HEK293 (cell line): Measurements from ENCODE around the gene SFXN4.

Source experiments
- CTCF ChIA-PET: fragments of 350-600 bp; formaldehyde crosslinking; extraction: SDS; loops from one replicate; lab custom pipeline; 2021; ENCODE audit warnings: antibody characterized with exemption; lab: Yijun Ruan, JAX
- POLR2A ChIA-PET: fragments of 300-600 bp; formaldehyde crosslinking; extraction: SDS; loops from one replicate; lab custom pipeline; 2020; ENCODE audit warnings: antibody characterized with exemption, inconsistent platforms; lab: Yijun Ruan, JAX
- H3K27ac ChIP-seq: fragments of 200-500 bp; sonication (Bioruptor generic); 2 replicates; pipeline ENCODE4 v1.5.1; 2014; ENCODE audit warnings: low read depth, low read length, control low read depth, inconsistent platforms; ENCODE audit errors: extremely low read depth
- H3K36me3 ChIP-seq, 2 experiments: fragments of 200-500 bp in 1 of 2; sonication (Bioruptor generic) in 1 of 2; 1 replicate in 1 of 2; 2 replicates in 1 of 2; pipeline ENCODE4 v1.5.1; 2014 to 2017; ENCODE audit warnings: inconsistent platforms in 2 of 2, low read length in 2 of 2; ENCODE audit not compliant: control insufficient read depth in 2 of 2, insufficient read depth in 1 of 2
- H3K4me1 ChIP-seq: fragments of 200-500 bp; sonication (Bioruptor generic); 2 replicates; pipeline ENCODE4 v1.5.1; 2014; ENCODE audit warnings: mild to moderate bottlenecking, low read length, inconsistent platforms; ENCODE audit not compliant: control insufficient read depth, insufficient read depth
- H3K4me3 ChIP-seq: 2 replicates; pipeline ENCODE4 v1.5.1; 2011; ENCODE audit warnings: low read depth, mild to moderate bottlenecking, control low read depth, low read length, moderate library complexity
- H3K9me3 ChIP-seq: fragments of 200-500 bp; sonication (Bioruptor generic); 2 replicates; pipeline ENCODE4 v1.5.1; 2014; ENCODE audit warnings: low read depth, low read length, inconsistent platforms; ENCODE audit not compliant: control insufficient read depth, insufficient read depth
- HOXC10 ChIP-seq: sonication (generic); formaldehyde crosslinking; IDR thresholded peaks from 2 replicates; pipeline ENCODE4 v1.8.1; 2023; ENCODE audit warnings: mild to moderate bottlenecking, missing genetic modification reagents
- HOXD13 ChIP-seq: sonication (generic); formaldehyde crosslinking; IDR thresholded peaks from 2 replicates; pipeline ENCODE4 v1.8.0; 2022; ENCODE audit warnings: missing genetic modification reagents, borderline replicate concordance
- KLF8 ChIP-seq: fragments of 450-650 bp; formaldehyde crosslinking; IDR thresholded peaks from 2 replicates; pipeline ENCODE4 v1.5.1; 2016; ENCODE audit warnings: missing biosample characterization, missing genetic modification characterization
- OSR2 ChIP-seq: fragments of 450-650 bp; formaldehyde crosslinking; IDR thresholded peaks from 2 replicates; pipeline ENCODE4 v1.5.1; 2016; ENCODE audit warnings: missing biosample characterization, missing genetic modification characterization
- PRDM6 ChIP-seq: fragments of 450-650 bp; formaldehyde crosslinking; IDR thresholded peaks from 2 replicates; pipeline ENCODE4 v1.5.1; 2017; ENCODE audit warnings: missing biosample characterization, missing genetic modification characterization
- SCRT1 ChIP-seq: fragments of 450-650 bp; formaldehyde crosslinking; IDR thresholded peaks from 2 replicates; pipeline ENCODE4 v1.5.1; 2016; ENCODE audit warnings: missing biosample characterization, missing genetic modification characterization, borderline replicate concordance
- WT1 ChIP-seq: fragments of 450-650 bp; formaldehyde crosslinking; IDR thresholded peaks from 2 replicates; pipeline ENCODE4 v1.5.1; 2016; ENCODE audit warnings: missing biosample characterization, missing genetic modification characterization
- ZBTB17 ChIP-seq: fragments of 450-650 bp; formaldehyde crosslinking; IDR thresholded peaks from 2 replicates; pipeline ENCODE4 v1.5.1; 2016; ENCODE audit warnings: missing biosample characterization, missing genetic modification characterization
- ZBTB7A ChIP-seq: fragments of 450-650 bp; formaldehyde crosslinking; IDR thresholded peaks from 2 replicates; pipeline ENCODE4 v1.5.1; 2016; ENCODE audit warnings: low read depth, missing biosample characterization, missing genetic modification characterization
- ZNF23 ChIP-seq: fragments of 450-650 bp; formaldehyde crosslinking; IDR thresholded peaks from 2 replicates; pipeline ENCODE4 v1.5.1; 2016; ENCODE audit warnings: missing biosample characterization, missing genetic modification characterization, borderline replicate concordance
- ZNF335 ChIP-seq: fragments of 450-650 bp; formaldehyde crosslinking; conservative IDR thresholded peaks from 2 replicates; pipeline ENCODE4 v1.5.1; 2016; ENCODE audit warnings: missing biosample characterization, missing genetic modification characterization
- ZNF366 ChIP-seq: fragments of 450-650 bp; formaldehyde crosslinking; conservative IDR thresholded peaks from 2 replicates; pipeline ENCODE4 v1.5.1; 2016; ENCODE audit warnings: missing biosample characterization, missing genetic modification characterization
- ZNF560 ChIP-seq: fragments of 450-650 bp; formaldehyde crosslinking; IDR thresholded peaks from 2 replicates; pipeline ENCODE4 v1.5.1; 2017; ENCODE audit warnings: missing biosample characterization, missing genetic modification characterization, borderline replicate concordance
- ZNF747 ChIP-seq: fragments of 450-650 bp; formaldehyde crosslinking; IDR thresholded peaks from 2 replicates; pipeline ENCODE4 v1.5.1; 2016; ENCODE audit warnings: missing biosample characterization, missing genetic modification characterization
- TF ChIP-seq, protein P1 (sequence below): fragments of 450-650 bp; formaldehyde crosslinking; IDR thresholded peaks from 2 replicates; pipeline ENCODE4 v1.5.0; 2017; ENCODE audit warnings: missing biosample characterization, missing genetic modification characterization, borderline replicate concordance

The SFXN4 gene

DNA sequence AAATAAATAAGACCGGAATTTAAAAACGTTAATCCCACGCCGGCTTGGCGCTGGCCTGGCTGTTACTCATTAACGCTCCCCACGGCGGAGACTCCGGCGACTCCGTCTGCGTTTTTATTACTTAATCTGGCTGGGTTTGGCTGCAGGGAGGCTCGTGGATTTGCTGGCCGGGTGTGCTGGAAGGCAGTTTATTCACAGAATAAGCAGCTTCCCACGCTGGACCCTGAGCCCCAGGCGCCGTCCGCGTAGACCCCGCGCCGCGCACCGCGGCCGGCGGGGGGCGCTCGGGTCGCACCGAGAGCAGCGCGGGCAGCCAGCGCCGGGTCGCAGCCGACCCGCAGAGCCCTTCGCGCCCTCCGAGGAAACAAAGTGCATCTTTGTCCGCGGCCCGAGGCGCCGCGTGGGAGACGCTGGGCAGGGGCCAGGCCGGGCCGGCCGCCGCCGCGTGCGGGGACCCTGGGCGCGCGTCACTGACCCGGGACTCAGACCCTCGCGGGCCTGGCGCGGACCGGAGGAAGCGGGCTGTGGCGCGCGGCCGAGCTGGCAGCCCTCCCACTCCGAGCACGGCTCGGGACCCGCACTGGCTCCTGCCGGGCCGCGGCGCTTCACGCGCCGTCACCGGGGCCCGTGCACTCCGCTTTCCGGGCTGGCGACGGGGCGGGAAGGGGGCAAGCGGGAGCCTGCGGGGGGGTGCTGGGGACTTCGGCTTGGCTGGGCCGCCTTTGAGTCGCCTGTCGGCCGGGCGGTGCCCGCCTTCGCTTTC, 41.3 kb upstream of the SFXN4 start (continued):
- no peak for TF ChIP-seq ZNF23 (tag by site-specific recombination)
- TF ChIP-seq ZNF366 (tag by site-specific recombination), result no peak
- TF ChIP-seq HOXC10 (CRISPR knock-in tag), result no peak
- TF ChIP-seq, protein P1, sequence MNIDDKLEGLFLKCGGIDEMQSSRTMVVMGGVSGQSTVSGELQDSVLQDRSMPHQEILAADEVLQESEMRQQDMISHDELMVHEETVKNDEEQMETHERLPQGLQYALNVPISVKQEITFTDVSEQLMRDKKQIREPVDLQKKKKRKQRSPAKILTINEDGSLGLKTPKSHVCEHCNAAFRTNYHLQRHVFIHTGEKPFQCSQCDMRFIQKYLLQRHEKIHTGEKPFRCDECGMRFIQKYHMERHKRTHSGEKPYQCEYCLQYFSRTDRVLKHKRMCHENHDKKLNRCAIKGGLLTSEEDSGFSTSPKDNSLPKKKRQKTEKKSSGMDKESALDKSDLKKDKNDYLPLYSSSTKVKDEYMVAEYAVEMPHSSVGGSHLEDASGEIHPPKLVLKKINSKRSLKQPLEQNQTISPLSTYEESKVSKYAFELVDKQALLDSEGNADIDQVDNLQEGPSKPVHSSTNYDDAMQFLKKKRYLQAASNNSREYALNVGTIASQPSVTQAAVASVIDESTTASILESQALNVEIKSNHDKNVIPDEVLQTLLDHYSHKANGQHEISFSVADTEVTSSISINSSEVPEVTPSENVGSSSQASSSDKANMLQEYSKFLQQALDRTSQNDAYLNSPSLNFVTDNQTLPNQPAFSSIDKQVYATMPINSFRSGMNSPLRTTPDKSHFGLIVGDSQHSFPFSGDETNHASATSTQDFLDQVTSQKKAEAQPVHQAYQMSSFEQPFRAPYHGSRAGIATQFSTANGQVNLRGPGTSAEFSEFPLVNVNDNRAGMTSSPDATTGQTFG (tag by site-specific recombination), result no peak
- no peak for TF ChIP-seq ZNF560 (tag by site-specific recombination)
- TF ChIP-seq ZBTB17 (tag by site-specific recombination), result no peak

- H3K4me3 ChIP-seq, result no peak overlapping the region
- CTCF ChIA-PET, result interaction anchor here (0.6 to 6.0 kb wide), 30 partner anchors 7 to 395 kb away, joined by 3 to 45 read pairs (median 4); no protein-coding TSS in a partner anchor
- H3K4me1 ChIP-seq, result peaks cover 19% of the 10 kb centered on the region
- no peaks in the 10 kb centered on the region for H3K9me3 ChIP-seq
- H3K36me3 ChIP-seq, result no peaks in the 10 kb centered on the region
- no peak overlapping the region for H3K27ac ChIP-seq
- TF ChIP-seq WT1 (tag by site-specific recombination) (no peak), ZNF335 (tag by site-specific recombination) (peak; percentile 83)
- POLR2A ChIA-PET, result interaction anchor here (1.2 kb wide), 1 partner anchor 76 kb away, joined by 4 read pairs; no protein-coding TSS in a partner anchor
These were observed 40.5 kb upstream of the SFXN4 start for GRCh38 chr10:119205894-119206602.

DNA sequence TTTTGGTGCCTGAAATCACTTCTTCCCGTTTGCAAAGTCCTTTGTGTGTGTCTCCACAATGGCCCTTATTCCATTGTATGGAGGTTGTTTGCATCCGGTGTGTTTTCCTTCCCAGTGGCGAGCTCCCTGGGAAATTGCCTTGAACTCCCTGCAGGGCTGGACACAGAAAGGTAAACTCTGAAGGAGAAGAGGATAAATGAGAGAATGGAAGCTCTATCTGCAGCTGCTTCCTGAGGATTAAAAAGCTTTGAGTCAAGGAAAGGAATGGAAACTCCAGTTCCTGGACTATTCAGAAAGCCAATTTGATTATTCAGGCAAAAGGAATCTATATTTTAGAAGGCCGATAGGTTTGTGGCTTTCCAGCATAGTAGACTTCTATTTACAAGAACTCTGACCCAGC, 37.5 kb upstream of the SFXN4 start:
- Histone ChIP-seq H3K9me3 (no peaks in the 10 kb centered on the region), H3K4me1 (no peaks in the 10 kb centered on the region), H3K36me3 (no peaks in the 10 kb centered on the region), H3K27ac (no peak overlapping the region), H3K4me3 (no peak overlapping the region)
- no peak for TF ChIP-seq SCRT1
- TF ChIP-seq OSR2 (tag by site-specific recombination), result no peak
- no peak for TF ChIP-seq ZBTB7A (tag by site-specific recombination)
- TF ChIP-seq KLF8 (tag by site-specific recombination), result no peak
- TF ChIP-seq ZNF747, result no peak
- no peak for TF ChIP-seq PRDM6
- no peak for TF ChIP-seq HOXC10 (CRISPR knock-in tag)
- no peak for TF ChIP-seq HOXD13 (CRISPR knock-in tag)
- POLR2A ChIA-PET, result no interaction called here
- CTCF ChIA-PET, result interaction anchor here (0.6 to 6.0 kb wide), 9 partner anchors 8 to 286 kb away, joined by 3 to 45 read pairs (median 3); partner anchors contain the start of gene PRDX3
